ENCODE data around the gene CAPN13.
A peak's percentile ranks its signal among the peaks of the same experiment; 100 is the strongest.

The CAPN13 gene

DNA sequence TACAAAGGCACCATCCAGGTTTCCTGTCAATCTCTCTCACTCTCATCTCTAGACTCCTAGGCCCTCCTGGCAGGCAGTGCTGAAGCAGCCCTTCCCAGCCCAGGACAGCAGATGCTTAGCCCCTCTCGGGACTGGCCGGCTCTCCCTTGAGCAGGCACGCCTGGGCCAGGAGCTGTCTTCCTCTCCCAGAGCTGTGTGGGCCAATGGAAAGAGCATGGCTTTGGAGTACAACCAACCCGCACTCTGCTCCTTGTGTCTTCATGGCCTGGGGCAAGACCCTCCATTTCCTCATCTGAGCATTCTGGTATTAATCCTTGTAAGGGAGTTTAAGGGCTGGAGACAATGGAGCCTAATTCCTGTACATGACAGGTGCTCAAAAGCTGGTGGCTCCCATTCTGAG is 97.2 kb downstream of the CAPN13 start:
- TF ChIP-seq, protein P1, sequence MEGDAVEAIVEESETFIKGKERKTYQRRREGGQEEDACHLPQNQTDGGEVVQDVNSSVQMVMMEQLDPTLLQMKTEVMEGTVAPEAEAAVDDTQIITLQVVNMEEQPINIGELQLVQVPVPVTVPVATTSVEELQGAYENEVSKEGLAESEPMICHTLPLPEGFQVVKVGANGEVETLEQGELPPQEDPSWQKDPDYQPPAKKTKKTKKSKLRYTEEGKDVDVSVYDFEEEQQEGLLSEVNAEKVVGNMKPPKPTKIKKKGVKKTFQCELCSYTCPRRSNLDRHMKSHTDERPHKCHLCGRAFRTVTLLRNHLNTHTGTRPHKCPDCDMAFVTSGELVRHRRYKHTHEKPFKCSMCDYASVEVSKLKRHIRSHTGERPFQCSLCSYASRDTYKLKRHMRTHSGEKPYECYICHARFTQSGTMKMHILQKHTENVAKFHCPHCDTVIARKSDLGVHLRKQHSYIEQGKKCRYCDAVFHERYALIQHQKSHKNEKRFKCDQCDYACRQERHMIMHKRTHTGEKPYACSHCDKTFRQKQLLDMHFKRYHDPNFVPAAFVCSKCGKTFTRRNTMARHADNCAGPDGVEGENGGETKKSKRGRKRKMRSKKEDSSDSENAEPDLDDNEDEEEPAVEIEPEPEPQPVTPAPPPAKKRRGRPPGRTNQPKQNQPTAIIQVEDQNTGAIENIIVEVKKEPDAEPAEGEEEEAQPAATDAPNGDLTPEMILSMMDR (conservative IDR thresholded peaks at IDR 0.05; ENCODE audit: low read depth, low read length), result no peak

DNA sequence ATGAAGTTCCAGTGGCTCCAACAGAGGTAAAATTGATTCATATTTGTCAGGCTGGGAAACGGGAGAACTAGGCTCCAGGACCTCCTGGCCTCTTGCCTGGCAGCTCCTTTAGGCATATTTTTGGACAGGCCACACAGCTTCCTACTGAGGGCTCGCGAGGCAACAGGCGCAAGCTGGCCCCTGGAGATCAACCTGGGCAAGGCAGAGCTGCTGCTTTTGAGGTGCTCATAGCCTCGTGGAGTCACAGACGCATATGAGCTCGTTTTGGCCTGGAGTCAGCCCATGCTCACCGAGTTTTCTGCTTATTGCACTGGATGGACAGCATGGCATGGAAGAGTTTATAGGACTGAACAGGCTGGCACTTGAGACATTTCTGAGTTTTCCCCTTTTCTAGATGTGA is 97.7 kb downstream of the CAPN13 start:
- DNase-seq (ENCODE audit: low read depth), result no peak
- no peak overlapping the region for H3K4me3 ChIP-seq (ENCODE audit: low read depth, low read length)
- TF ChIP-seq, protein P1 (conservative IDR thresholded peaks at IDR 0.05; ENCODE audit: low read depth, low read length), result no peak

More for the DNA sequence above, 97.2 kb downstream of the CAPN13 start:
- H3K4me3 ChIP-seq (ENCODE audit: low read depth, low read length), result no peak overlapping the region
- no peak for DNase-seq (ENCODE audit: low read depth)

DNA sequence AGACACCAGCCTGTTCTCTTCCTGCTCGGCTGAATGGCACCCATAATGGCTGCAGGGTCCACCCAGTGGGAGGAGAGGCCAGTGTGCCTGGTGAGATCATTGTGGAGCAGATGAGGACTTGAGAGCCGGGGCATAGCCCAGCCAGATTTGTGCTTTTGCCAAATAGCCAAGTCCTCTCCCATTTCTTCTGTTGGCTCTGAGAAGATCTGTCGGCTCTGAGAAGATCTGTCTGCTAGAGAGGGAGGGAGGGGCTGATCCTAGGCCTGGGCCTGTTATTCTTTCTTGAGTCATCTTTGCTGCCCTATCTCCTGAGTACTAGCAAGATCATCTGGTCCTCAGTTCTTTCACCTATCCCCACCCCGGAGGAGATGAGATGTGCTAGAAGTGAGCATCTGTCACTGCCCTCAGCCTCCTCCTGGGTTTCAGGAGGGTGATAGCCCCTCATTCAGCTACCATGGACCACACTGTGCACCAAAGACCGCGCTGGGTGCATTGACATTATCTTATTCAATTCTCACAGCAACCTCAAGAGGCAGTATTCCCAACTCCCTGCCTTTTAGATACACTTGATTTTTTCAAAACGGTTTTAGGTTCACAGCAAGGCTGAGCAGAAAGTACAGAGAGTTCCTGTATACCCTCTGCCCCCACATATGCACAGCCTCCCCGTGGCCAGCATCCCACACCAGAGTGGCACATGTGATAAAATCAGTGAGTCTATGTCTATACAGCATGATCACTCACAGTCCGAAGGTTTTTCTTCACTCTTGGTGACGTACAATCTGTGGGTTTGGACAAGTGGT is 98.6 kb downstream of the CAPN13 start:
- no peak overlapping the region for H3K4me3 ChIP-seq (ENCODE audit: low read depth, low read length)
- peak; percentile 58 for DNase-seq (ENCODE audit: low read depth)
- TF ChIP-seq, protein P1 (conservative IDR thresholded peaks at IDR 0.05; ENCODE audit: low read depth, low read length), result peak; percentile 66

DNA sequence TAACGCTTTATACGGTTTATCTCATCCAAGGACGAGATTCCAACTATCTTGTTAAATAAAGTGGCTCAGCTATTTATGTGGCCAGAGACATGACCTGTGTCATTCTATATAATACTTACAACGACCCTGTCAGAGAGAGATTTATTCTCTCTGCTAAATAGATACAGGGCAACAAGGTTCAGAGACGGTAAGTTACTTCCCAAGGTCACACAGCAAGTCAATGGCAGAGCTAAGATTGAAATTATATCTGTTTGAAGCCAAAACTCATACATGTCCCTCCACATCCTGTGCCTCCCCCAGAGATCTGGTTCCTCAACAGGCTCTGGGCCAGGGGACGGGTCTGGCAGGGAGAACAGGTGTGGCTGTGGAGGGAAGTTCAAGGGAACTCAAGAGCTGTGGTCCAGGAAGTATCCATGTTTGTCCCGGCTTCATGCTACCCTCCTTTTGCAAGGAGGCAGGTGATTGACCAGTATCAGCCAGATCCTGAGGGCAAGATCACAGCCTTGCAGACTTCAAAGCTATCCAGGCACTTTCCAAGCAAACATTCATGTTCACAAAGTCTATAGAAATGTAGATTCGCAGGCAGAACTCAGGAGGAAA is 99.8 kb downstream of the CAPN13 start:
- no peak for DNase-seq (ENCODE audit: low read depth)
- TF ChIP-seq, protein P1 (conservative IDR thresholded peaks at IDR 0.05; ENCODE audit: low read depth, low read length), result no peak
- no peak overlapping the region for H3K4me3 ChIP-seq (ENCODE audit: low read depth, low read length)

DNA sequence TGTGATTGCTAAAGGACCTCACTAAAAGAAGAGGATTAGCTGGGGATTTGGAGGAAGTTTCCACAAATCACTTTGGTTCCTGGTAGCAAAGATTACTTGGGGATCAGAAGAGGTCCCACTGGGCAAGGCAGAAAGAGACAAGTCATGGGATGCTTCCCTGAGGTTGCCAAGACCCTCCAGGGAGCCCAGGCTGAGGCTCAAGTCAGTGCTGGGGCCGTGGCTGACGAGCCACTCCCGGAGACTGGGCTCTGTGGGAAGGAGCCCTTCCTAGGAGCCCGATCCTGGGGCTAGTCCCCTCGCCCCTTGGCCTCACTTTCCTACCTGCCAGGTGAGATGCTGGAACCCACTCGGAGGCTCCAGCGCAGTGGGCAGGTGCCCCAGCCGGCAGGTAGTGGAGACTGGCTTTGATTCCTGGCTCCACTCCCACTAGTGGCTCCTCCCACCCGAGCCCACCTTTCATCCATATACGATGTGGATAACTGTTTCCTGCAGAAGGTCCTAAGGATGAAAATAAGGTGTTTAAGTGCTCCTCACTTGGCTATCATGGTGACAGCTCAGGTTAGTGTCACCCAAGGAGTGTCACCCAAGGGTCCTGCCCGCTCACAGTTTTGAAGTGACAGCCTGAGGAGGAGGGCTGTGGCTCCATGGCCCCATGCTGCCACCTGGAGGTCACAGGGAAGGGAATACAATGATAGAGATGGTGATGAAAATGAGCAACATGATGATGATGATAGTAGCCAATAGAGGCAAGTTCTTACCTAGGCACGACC is 100.5 kb downstream of the CAPN13 start:
- DNase-seq (ENCODE audit: low read depth), result peak; percentile 66
- H3K4me3 ChIP-seq (ENCODE audit: low read depth, low read length), result no peak overlapping the region
- TF ChIP-seq, protein P1 (conservative IDR thresholded peaks at IDR 0.05; ENCODE audit: low read depth, low read length), result peak; percentile 96

DNA sequence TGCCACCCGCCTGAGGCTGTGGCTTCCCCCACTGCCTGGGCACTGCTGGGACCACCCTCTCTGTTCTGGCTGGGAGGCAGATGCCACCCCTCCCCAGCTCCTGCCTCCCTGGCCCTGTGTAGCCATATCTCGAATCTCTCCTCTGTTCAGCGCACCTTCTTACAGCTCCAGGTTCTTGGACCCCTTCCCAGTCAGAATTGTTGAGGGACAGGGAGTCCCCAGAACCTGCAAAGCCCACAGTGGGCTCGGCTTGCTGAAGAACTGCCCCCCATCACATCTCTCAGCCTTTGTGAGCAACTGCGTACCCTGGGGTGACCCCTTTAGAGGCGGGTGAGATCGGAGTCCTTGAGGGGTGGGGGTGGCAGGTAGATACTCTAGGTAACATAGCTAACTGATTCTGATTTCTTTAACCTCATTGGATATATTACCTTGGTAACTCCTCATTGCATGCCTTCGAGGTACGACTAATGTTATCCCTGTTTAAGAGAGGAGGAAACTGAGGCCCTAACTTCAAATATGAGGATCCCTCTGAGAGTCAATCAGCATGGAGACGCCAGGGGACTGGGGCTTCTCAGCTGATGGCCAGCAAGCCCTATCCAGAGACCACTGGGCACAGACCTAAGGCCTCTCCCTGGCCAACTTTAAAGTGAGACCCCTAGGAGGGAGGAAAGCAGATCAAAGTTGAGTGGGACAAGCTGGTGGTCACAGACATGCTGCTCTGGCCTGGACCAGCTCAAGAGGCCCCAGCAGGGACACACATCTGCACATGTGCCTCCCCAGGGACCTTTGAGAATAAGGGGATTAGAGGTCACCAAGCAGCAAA is 101.3 kb downstream of the CAPN13 start:
- no peak overlapping the region for H3K4me3 ChIP-seq (ENCODE audit: low read depth, low read length)
- TF ChIP-seq, protein P1 (conservative IDR thresholded peaks at IDR 0.05; ENCODE audit: low read depth, low read length), result no peak
- no peak for DNase-seq (ENCODE audit: low read depth)

Data from choroid plexus epithelial cell (primary cell).